GM19025 (cell line): Measurements from ENCODE around the gene PI4KA.
"Not testable (repeated sequence)": the region's sequence is repeated elsewhere in the genome, so short reads cannot be mapped to it uniquely, and the experiment has no call there.

Source experiments
- ATAC-seq: cut with Tn5 transposase; IDR thresholded peaks from one replicate; pipeline ENCODE4 v1.9.1; 2021; ENCODE audit warnings: mild to moderate bottlenecking, low read depth, moderate library complexity; ENCODE audit not compliant: unreplicated experiment

PI4KA gene

GRCh38 chr22:20732431-20732830 lies 126.2 kb downstream of the PI4KA start:
- ATAC-seq: not testable (repeated sequence)

GRCh38 chr22:20729194-20729593 lies 129.4 kb downstream of the PI4KA start:
- ATAC-seq: no peak

- ATAC-seq: no peak
These were observed 130.0 kb downstream of the PI4KA start for GRCh38 chr22:20728523-20729190.

GRCh38 chr22:20727118-20728015 lies 131.2 kb downstream of the PI4KA start:
- ATAC-seq: no peak

GRCh38 chr22:20725987-20726558 lies 132.5 kb downstream of the PI4KA start:
- no peak for ATAC-seq

- ATAC-seq: no peak
These were observed 133.7 kb downstream of the PI4KA start for GRCh38 chr22:20724676-20725454.

GRCh38 chr22:20721409-20722218 lies 137.0 kb downstream of the PI4KA start:
- ATAC-seq: no peak

- ATAC-seq: no peak
These were observed 137.8 kb downstream of the PI4KA start for GRCh38 chr22:20720692-20721408.

- ATAC-seq: not testable (repeated sequence)
These were observed 139.9 kb downstream of the PI4KA start for GRCh38 chr22:20718727-20719126.

- not testable (repeated sequence) for ATAC-seq
These were observed 140.6 kb downstream of the PI4KA start for GRCh38 chr22:20717981-20718380.

- not testable (repeated sequence) for ATAC-seq
These were observed 141.3 kb downstream of the PI4KA start for GRCh38 chr22:20717213-20717866.

- ATAC-seq: not testable (repeated sequence)
These were observed 145.5 kb downstream of the PI4KA start for GRCh38 chr22:20713116-20713515.

- ATAC-seq: not testable (repeated sequence)
These were observed 148.6 kb downstream of the PI4KA start for GRCh38 chr22:20709966-20710365.

- not testable (repeated sequence) for ATAC-seq
These were observed 151.0 kb downstream of the PI4KA start for GRCh38 chr22:20707549-20708118.

- ATAC-seq: not testable (repeated sequence)
These were observed 154.6 kb downstream of the PI4KA start for GRCh38 chr22:20703816-20704609.

GRCh38 chr22:20703414-20703806 lies 155.2 kb downstream of the PI4KA start:
- ATAC-seq: peak; percentile 26
